Astrocyte (in vitro differentiated cells and primary cell): Measurements from ENCODE around the gene ACSS3. TPM values are rescaled to one million over a fixed set of nuclear protein-coding genes. Genes with fewer than 3 reads are reported as not detected.

ENCODE experiments used
- DNase-seq: peaks from one replicate; pipeline ENCODE4 v3.0.0-alpha.2; 2010; ENCODE audit warnings: low read depth
- FAIRE-seq: peaks from 2 replicates; lab custom pipeline; 2011; peaks lifted over from hg19 to GRCh38; lab: Jason Lieb, UNC
- H2AFZ ChIP-seq: 2 replicates; pipeline ENCODE4 v1.6.0; 2012; ENCODE audit warnings: low read depth, low read length, inconsistent platforms
- H3K27ac ChIP-seq: 2 replicates; pipeline ENCODE4 v1.5.1; 2011; ENCODE audit warnings: low read depth, low read length, inconsistent platforms
- H3K27me3 ChIP-seq: 2 replicates; pipeline ENCODE4 v1.6.0; 2011; ENCODE audit warnings: low read length, inconsistent platforms; ENCODE audit not compliant: insufficient read depth
- H3K36me3 ChIP-seq: 2 replicates; pipeline ENCODE4 v1.5.1; 2011; ENCODE audit warnings: low read length, inconsistent platforms; ENCODE audit not compliant: insufficient read depth
- H3K4me1 ChIP-seq: 2 replicates; pipeline ENCODE4 v1.5.1; 2011; ENCODE audit warnings: low read length, inconsistent platforms; ENCODE audit not compliant: insufficient read depth
- H3K4me2 ChIP-seq: 2 replicates; pipeline ENCODE4 v1.6.0; 2012; ENCODE audit warnings: low read length, inconsistent platforms
- H3K4me3 ChIP-seq: 2 replicates; pipeline ENCODE4 v1.5.1; 2011; ENCODE audit warnings: low read depth, mild to moderate bottlenecking, low read length, inconsistent platforms; ENCODE audit not compliant: insufficient read depth
- H3K79me2 ChIP-seq: 2 replicates; pipeline ENCODE4 v1.6.0; 2012; ENCODE audit warnings: mild to moderate bottlenecking, low read length, inconsistent platforms; ENCODE audit not compliant: insufficient read depth
- H3K9ac ChIP-seq: 2 replicates; pipeline ENCODE4 v1.6.0; 2012; ENCODE audit warnings: mild to moderate bottlenecking, low read length, inconsistent platforms
- H3K9me3 ChIP-seq: 2 replicates; pipeline ENCODE4 v1.5.1; 2012; ENCODE audit warnings: low read depth, mild to moderate bottlenecking, low read length, inconsistent platforms; ENCODE audit not compliant: insufficient read depth
- H4K20me1 ChIP-seq: 2 replicates; pipeline ENCODE4 v1.6.0; 2012; ENCODE audit warnings: low read length, inconsistent platforms; ENCODE audit not compliant: insufficient read depth
- H3K27ac Mint-ChIP-seq: one replicate; pipeline ENCODE4 v1.8.0; 2021; ENCODE audit warnings: mild to moderate bottlenecking, mixed read lengths; ENCODE audit not compliant: unreplicated experiment
- H3K27me3 Mint-ChIP-seq: one replicate; pipeline ENCODE4 v1.8.0; 2021; ENCODE audit warnings: low read depth, mixed read lengths; ENCODE audit not compliant: unreplicated experiment
- H3K36me3 Mint-ChIP-seq: one replicate; pipeline ENCODE4 v1.8.0; 2021; ENCODE audit warnings: low read depth, mixed read lengths; ENCODE audit not compliant: unreplicated experiment
- H3K4me1 Mint-ChIP-seq: one replicate; pipeline ENCODE4 v1.8.0; 2021; ENCODE audit warnings: low read depth, mixed read lengths; ENCODE audit not compliant: unreplicated experiment
- H3K4me3 Mint-ChIP-seq: one replicate; pipeline ENCODE4 v1.8.0; 2021; ENCODE audit warnings: mild to moderate bottlenecking, moderate library complexity, mixed read lengths; ENCODE audit not compliant: unreplicated experiment
- H3K9me3 Mint-ChIP-seq: one replicate; pipeline ENCODE4 v1.8.0; 2021; ENCODE audit warnings: mild to moderate bottlenecking, mixed read lengths; ENCODE audit not compliant: unreplicated experiment
- EZH2 ChIP-seq: IDR thresholded peaks from 2 replicates; pipeline ENCODE4 v1.6.1; 2012; ENCODE audit warnings: mild to moderate bottlenecking, low read length, inconsistent platforms; ENCODE audit not compliant: insufficient read depth
- total RNA-seq: library from RNA; stranded (reverse); gene quantifications from 2 replicates; pipeline ENCODE4 v1.2.1, GENCODE V29; 2021
- TF ChIP-seq, protein P1 (sequence below): IDR thresholded peaks from 2 replicates; pipeline ENCODE4 v1.5.1; 2011; ENCODE audit warnings: low read depth, mild to moderate bottlenecking, inconsistent platforms, low read length, moderate library complexity; ENCODE audit not compliant: insufficient read depth

ACSS3 gene
- total RNA-seq, 1 donor from 2014 or later, result 13.9 TPM

DNA sequence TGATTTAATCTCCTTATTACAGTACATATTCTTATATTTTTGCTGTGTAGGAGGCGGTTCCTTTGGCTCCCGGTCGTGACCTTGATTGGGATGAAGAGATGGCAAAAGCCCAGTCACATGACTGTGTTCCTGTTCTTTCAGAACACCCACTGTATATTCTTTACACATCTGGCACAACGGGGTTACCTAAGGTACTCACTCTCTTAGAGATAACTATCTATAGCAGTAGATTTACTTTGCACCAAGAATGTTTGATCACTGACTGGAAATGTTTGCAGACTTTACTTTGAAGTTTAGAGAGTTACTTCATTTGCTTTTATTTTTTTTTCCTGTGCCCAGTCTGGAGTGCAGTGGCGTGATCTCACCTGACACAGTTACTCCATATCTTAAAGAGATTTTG lies 65.2 kb downstream of the ACSS3 start:
- H3K4me3 Mint-ChIP-seq, result no peak overlapping the region
- Histone ChIP-seq H3K4me2 (no peak overlapping the region), H3K27me3 (no peaks in the 10 kb centered on the region), H3K9me3 (no peaks in the 10 kb centered on the region), H3K79me2 (no peaks in the 10 kb centered on the region), H3K4me3 (no peak overlapping the region), H3K4me1 (no peaks in the 10 kb centered on the region), H3K36me3 (no peaks in the 10 kb centered on the region), H4K20me1 (no peaks in the 10 kb centered on the region), H2AFZ (no peak overlapping the region), H3K9ac (no peak overlapping the region), H3K27ac (no peak overlapping the region)
- FAIRE-seq, result no peak
- no peaks in the 10 kb centered on the region for H3K4me1 Mint-ChIP-seq
- no peaks in the 10 kb centered on the region for H3K27me3 Mint-ChIP-seq
- H3K9me3 Mint-ChIP-seq, result no peaks in the 10 kb centered on the region
- TF ChIP-seq, protein P1, sequence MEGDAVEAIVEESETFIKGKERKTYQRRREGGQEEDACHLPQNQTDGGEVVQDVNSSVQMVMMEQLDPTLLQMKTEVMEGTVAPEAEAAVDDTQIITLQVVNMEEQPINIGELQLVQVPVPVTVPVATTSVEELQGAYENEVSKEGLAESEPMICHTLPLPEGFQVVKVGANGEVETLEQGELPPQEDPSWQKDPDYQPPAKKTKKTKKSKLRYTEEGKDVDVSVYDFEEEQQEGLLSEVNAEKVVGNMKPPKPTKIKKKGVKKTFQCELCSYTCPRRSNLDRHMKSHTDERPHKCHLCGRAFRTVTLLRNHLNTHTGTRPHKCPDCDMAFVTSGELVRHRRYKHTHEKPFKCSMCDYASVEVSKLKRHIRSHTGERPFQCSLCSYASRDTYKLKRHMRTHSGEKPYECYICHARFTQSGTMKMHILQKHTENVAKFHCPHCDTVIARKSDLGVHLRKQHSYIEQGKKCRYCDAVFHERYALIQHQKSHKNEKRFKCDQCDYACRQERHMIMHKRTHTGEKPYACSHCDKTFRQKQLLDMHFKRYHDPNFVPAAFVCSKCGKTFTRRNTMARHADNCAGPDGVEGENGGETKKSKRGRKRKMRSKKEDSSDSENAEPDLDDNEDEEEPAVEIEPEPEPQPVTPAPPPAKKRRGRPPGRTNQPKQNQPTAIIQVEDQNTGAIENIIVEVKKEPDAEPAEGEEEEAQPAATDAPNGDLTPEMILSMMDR, result no peak
- no peak for TF ChIP-seq EZH2
- H3K27ac Mint-ChIP-seq, result no peak overlapping the region
- DNase-seq, result no peak
- peaks cover 6% of the 10 kb centered on the region for H3K36me3 Mint-ChIP-seq

DNA sequence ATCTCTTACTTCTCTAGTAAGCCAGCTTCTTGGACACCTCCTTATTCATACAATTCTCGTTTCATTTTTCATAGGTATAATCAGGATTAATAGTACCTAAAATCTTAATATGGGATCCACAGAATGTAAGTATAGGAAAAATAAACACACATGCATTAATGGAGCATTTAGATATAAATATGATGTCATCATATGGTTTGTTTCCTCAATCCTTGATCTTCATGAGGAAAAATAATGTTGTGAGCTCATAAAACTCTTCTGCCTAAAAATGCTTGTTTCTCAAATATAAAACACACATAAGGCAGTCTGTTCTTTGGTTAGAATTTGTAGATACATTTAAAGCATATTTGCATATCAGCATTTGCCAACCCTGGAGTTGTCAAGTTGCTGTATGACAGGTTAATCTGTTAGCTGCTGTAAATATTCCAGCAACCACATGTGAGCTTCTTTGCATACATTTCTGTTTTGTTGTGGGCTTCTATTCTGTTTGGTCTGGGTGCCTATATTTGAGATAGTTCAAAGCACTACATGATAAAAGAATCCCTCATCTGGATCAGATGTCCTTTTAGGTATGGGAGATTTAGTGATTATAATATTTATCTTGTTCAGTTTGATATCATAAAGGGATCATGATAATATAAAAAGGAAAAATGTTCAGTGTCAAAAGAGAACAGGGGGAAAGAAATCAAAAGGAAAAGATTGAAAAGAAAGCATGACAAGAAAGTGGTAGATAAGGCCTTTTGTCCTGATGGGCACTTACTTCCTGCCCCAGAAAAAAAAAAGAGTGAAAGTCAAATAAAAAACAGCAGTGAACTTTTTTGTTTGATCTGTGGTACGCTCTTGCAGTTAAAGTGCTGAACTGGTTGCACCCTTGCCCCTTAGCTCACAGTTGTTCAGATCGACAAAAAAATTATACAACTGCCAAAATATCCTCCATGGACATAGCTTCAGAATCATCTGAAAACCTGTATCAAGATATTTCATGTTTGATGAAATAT lies 68.6 kb downstream of the ACSS3 start:
- Histone ChIP-seq H3K4me1 (no peaks in the 10 kb centered on the region), H3K27me3 (no peaks in the 10 kb centered on the region), H3K36me3 (no peaks in the 10 kb centered on the region), H4K20me1 (no peaks in the 10 kb centered on the region), H3K4me2 (no peak overlapping the region), H3K9me3 (no peaks in the 10 kb centered on the region), H2AFZ (no peak overlapping the region), H3K79me2 (no peaks in the 10 kb centered on the region), H3K9ac (no peak overlapping the region), H3K4me3 (no peak overlapping the region), H3K27ac (no peak overlapping the region)
- FAIRE-seq (no peak), DNase-seq (no peak)
- Mint-ChIP-seq H3K27ac (no peak overlapping the region), H3K9me3 (no peaks in the 10 kb centered on the region), H3K27me3 (no peaks in the 10 kb centered on the region), H3K4me1 (peaks cover 2% of the 10 kb centered on the region), H3K4me3 (no peak overlapping the region), H3K36me3 (peaks cover 6% of the 10 kb centered on the region)
- no peak for TF ChIP-seq EZH2

DNA sequence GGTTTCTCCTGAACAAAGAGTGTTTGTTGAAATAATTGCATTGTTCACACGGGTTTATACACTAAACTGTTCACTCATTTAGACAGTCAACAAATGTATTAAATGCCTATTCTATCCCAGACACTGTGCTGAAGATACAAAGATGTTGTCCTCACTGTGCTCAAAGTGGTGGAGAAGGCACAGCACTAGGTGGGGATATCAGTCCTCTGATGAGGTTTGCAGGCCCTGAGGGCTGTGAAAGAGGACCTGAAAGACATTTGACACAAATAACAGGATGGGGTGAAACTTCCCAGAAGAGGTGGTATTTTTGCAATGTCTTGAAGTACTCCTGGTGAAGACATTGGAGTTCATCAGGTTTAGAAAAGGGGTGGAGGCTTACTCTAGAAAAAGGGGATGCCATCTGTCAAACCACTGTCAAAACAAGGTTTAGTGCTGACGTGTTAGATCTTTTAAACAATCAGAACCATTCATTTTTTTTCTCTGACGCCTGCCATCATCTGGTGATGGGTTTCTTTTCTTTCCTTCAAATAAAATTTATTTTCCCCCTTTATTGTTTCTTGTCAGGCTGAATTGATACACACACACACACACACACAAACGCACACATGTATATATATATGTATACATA lies 69.5 kb downstream of the ACSS3 start:
- Histone ChIP-seq H3K9ac (no peak overlapping the region), H2AFZ (no peak overlapping the region), H3K4me2 (no peak overlapping the region), H4K20me1 (no peaks in the 10 kb centered on the region), H3K9me3 (no peaks in the 10 kb centered on the region), H3K27me3 (no peaks in the 10 kb centered on the region), H3K79me2 (no peaks in the 10 kb centered on the region), H3K4me3 (no peak overlapping the region), H3K4me1 (no peaks in the 10 kb centered on the region), H3K36me3 (peaks cover 2% of the 10 kb centered on the region), H3K27ac (no peak overlapping the region)
- Mint-ChIP-seq H3K9me3 (no peaks in the 10 kb centered on the region), H3K27ac (no peak overlapping the region), H3K4me1 (peaks cover 2% of the 10 kb centered on the region), H3K4me3 (no peak overlapping the region), H3K36me3 (peaks cover 6% of the 10 kb centered on the region), H3K27me3 (no peaks in the 10 kb centered on the region)
- DNase-seq (no peak), FAIRE-seq (no peak)
- TF ChIP-seq, protein P1, result no peak
- TF ChIP-seq EZH2, result no peak
